Measurements from ENCODE around the gene RBM44.
"Not testable (repeated sequence)": the region's sequence is repeated elsewhere in the genome, so short reads cannot be mapped to it uniquely, and the experiment has no call there.

The RBM44 gene, protein sequence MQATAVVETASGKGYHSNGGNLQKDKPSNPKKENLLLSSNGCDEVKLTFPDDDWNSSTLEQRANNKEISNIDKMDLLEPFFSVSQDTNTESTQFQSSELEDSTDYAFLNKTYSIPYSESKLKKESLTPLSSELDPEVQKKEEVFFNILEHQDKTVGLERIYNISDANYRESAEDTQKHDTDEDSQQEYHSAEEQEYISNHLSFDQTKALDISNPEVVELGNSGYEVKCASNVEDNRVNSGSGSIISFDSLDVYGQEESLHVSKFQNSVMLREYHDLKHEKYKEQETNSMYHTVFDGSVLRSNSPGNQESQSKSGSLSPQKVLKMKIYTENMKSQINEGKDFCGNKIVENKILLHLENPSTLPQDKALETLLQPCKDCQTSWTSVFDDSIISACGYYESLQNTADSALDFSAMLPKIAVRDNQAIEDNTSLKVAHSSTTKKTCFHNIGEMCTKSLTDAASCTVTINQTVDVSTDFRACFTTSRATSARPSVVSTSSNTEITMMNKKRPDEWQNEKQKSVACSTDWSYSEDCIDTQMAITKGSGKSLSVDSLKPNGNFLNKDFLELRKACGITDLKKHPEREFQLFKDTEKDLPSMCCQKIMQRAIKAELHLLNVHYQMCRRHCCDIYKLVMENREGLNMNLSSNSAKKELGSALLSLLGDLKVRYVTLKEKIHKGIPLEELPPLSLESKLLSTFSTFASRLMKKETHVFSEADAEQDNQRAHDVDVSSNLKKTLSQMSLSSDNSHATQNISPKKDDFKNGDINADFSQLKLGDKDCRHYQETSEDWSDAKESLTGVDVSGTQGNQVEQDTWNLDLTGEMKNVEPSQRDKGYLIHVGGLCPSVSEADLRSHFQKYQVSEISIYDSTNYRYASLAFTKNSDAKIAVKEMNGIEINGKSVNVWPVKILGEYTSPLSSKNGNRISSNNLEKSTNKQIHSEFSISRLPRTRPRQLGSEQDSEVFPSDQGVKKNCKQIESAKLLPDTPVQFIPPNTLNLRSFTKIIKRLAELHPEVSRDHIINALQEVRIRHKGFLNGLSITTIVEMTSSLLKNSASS

DNA sequence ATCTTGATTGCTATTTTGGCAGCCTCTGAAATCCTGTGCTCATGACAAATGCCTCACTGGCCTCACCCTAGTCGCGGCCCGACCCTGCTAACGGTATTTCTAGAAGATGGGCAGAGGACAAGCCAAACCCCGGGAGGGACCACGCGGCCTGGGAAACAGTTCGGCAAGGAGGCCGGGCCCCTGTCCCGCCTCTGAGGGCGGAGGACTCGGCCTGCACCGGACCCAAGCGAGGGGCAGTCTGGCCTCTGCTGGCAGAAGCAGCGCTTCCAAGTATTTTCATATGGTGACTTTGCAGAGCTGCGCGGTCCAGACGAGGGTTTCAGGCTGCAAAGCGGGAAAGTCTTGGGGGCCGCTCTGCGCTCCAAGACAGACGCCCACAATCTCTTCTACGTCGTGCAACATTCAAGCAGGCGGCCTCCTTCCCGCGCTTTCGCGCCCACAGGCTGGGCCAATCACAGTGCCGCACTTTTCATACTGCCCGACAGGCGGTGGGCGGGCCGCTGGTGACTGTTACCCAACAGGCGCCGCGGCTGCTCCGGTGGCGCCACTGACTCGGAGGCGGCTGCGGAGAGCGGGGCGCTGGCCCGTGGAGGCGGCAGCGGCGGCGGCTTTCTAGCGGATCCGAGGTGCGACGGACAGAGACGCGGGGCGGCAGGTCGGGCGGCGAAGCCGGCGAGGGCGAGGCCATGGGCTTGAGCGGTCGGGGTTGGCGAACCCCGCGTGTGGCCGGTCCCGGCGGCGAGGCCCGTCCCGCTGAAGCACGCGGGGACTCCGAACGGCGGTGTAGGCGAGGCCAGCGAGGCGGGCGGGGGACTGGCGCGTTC lies at the start of gene RBM44:
Gene RBM44, plus strand, starts transcription at position 544 of the 824 bp plus-strand sequence. CDS start 14,831 bp downstream, outside the sequence.
- no peak for DNase-seq

DNA sequence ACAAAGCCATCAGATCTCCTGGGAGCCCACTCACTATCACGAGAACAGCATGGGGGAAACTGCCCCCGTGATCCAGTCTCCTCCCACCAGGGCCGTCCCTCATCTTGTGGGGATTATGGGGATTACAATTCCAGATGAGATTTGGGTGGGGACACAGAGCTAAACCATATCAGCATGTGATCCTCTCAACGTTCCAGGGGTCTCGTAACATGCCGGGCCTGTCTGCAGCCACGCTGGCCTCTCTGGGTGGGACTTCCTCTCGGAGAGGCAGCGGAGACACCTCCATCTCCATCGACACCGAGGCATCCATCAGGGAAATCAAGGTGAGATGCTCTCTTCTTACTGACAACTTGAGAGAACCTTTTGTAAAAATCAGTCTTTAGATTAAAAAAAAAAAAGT lies 49.6 kb upstream of the RBM44 start:
- DNase-seq = no peak

DNA sequence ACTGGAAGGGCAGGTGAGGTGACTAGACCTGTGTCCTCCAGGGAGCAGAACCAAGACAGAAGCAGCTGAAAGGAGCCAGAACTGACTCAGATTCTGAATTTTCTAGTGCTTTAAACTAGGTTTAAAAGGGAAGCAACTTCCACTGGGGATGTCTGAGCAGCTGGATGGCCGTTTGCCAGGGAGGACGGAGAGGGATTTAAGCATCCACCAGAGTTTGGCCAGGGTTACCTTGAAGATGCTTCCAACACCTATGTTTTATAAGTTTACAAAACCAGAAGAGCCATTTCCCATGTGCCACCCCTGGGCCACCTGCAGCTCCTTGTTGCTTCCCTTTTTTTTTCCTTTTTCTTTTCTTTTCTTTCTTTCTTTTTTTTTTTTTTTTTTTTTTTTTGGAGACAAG lies 48.6 kb upstream of the RBM44 start:
- DNase-seq = no peak

DNA sequence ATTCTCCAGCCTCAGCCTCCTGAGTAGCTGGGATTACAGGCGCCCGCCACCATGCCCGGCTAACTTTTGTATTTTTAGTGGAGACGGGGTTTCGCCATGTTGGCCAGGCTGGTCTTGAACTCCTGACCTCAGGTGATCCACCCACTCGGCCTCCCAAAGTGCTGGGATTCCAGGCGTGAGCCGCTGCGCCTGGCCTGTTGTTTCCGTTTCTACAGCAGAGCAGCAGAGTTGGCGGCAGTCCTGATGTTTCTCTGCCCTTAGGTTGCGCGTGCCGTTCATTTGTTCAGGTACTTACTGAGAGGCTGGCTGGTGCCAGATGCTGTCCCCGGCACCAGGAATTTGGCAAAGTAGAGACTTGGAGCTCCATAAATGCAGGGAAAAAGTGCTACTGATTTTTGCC lies 48.1 kb upstream of the RBM44 start:
- not testable (repeated sequence) for DNase-seq

DNA sequence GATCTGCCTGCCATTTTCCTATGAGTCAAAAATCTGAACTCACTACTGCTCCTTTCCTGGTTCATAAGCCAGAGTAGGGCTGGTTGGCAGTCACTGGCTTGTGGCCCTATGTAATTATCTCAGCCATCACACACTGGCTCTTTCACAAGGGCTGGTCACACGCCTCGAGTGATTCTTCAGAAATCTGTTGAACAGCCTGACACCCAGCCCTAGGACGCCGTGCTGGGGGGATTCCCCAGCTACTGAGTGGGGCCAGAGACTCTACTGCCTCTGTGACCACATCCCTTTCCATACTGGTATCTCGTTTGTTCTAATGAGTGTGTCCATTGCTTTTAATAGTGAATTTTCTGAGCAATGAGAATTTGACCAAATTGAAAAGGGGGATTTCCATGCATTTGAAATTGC lies 45.8 kb upstream of the RBM44 start:
- no peak for DNase-seq

DNA sequence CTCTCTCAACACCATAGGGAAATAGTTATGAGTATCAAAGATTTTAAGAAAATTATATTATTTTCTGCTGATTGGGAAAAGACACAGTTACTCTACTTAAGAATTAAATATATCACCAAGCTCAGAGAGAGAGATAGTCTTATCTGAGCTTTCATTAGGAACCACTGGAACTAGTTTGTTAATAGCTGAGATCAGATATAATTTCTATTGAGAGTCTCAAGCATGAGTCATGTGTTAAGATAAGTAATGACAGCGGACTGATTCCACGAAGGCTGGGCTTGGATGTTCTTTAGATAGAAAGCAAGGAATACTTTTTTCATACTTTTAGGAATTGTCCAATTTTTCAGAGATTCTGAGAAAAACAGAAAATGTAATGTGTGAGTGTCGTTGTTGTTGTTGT lies 44.4 kb upstream of the RBM44 start:
- no peak for DNase-seq

DNA sequence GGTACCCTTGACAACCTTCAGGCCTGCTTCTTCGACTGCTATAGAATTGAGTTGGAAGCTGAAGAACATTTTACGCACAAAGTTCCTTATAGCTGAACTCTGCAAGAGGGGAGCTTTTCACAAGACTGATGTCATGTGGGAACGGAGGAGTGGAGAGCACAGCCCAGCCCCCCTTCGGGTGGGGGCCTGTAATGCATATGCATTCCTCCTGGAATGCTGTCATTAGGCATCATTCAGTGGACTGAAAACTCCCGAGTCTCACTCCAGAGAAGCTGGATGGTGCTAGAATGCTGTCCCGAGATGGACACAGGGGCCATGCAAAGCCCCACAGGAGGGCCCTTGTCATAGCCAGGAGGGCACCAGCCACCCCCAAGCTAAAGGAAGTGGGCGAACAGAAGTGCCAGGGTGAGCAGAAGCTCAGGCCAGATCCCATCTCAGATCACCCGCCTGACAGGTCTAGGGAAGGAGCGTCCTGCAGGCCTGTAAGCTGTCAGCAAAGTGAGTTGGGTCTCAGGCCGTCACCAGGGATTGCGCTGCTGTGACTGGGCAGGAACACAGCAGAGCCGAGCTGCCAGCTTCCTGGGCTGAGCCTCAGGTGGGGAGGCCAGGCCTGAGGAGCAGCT lies 43.8 kb upstream of the RBM44 start:
- no peak for DNase-seq

DNA sequence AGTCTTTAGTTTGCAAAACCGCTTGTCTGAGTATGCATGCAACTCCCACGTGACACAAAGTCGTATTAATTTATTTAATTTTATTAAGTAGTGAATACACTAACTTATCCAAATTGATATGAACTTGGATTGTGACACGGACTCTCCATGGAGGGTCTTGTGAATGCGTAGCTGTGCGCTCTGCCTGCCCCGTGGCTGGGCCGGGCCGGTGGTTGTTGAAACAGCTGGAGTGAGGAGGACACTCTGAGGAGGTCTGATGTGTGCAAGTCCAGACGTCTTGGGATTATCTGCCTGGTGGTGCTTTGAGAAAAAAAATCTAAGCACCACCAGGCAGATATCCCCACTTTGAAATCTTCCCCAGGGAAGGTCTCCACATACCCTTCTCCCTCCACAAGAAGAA lies 41.0 kb upstream of the RBM44 start:
- DNase-seq = no peak

DNA sequence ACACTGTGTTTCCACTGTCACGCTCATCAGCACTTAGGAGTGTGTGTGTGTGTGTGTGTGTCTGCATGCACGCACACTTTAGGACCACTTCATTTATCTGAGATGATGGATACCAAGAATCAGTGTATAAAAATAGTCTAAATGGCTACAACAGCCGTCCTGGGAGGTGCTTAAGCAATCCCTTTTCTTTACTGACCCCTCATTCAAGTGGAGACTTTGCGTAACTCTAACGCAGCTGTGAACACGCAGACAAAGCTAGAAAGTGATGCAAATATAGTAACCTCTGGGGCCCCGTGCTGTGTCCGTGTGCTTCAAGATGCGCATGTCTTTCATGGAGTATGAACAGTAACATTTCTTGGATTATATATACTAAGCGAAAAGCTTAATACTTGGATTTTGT lies 40.4 kb upstream of the RBM44 start:
- DNase-seq = no peak

DNA sequence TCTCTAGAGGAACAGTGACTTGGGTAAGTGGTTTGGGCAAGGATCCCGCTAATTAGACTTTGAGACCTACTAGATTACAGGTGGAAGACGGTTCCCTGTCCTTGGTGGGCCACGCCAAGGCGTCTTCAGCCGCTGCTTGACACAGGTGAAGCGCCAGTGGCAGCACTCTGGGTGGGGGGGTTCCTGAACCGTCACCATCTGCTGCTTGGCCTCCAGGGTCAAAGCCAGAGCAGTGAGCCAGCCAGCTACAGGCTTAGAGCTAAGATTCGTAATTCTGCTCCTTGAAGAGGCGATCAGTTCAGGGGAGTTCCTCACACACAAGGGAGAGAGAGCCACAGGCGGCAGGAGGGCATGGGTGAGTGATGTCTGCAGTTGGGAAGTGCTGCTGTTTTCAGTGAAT lies 39.4 kb upstream of the RBM44 start:
- no peak for DNase-seq

DNA sequence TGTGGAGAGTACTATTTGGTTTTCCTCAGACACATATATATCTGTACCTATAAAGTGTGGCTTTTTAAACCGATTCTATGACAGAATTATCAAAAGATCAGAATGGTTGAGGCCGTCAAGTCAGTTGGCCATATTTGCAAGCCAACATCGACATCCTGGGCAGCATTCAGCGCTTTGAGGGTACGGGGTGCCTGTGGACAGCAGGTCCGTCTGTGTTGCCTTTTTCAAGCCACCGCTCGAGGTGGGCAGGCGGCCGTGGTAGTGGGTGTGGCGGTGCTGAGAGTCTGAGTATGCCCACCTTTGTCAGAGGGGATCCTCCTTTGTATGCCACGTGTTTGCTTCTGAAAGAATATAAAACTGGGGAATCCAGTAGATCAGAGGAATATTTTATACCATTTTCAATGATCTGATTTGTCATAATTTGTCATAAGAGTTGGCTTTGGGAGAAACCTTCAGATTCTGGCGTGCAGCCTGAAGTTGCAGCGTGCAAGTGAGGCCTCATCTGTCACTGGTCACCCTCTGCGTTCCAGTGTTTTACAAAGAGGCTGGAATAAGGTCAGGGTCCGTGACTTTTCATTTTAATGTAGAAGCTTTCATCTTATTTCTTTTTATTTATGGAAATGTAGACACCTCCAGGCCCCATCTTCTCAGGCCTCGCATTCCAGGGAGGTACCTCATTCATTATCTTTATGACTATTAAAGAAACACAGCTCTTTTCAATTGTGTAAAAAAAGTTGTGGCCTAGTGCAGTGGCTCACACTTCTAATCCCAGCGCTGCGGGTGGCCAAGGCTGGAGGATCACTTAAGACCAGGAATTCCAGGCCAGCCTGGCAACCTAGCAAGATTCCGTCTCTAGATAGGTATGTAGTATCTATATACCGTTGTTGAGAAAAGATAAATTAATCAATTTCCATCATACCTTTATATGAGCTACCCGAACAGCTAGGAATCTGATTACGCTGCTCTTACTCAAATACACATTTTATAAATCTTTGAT lies 37.8 kb upstream of the RBM44 start:
- DNase-seq = no peak

DNA sequence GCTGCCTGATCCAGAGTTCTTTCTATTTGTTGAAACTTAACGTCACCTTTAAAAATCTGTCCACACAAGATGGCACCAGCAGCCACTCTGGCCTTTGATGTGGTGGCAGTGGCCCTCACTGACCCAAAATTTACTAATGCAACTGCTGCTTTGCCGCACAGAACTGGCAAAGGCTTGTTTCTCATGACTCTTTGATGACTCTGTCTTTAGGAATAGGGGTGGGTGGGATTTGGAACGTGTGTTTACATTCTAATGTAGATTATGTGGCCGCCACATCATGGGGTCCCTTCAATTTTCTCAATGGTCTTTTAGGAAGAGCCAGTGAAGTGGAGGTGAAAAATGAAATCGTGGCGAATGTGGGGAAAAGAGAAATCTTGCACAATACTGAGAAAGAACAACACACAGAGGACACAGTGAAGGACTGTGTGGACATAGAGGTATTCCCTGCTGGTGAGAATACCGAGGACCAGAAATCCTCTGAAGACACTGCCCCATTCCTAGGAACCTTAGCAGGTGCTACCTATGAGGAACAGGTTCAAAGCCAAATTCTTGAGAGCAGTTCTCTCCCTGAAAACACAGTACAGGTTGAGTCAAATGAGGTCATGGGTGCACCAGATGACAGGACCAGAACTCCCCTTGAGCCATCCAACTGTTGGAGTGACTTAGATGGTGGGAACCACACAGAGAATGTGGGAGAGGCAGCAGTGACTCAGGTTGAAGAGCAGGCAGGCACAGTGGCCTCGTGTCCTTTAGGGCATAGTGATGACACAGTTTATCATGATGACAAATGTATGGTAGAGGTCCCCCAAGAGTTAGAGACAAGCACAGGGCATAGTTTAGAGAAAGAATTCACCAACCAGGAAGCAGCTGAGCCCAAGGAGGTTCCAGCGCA lies 36.0 kb upstream of the RBM44 start:
- not testable (repeated sequence) for DNase-seq

DNA sequence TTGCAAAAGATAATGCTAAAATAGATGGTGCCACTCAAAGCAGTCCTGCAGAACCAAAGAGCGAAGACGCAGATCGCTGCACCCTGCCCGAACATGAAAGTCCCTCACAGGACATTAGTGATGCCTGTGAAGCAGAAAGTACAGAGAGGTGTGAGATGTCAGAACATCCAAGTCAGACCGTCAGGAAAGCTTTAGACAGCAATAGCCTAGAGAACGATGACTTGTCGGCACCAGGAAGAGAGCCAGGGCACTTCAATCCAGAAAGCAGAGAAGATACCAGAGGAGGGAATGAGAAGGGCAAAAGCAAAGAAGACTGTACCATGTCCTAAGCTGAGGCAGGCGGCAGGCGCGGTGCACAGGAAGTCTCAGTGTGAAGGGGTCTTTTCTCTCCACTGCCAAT lies 34.8 kb upstream of the RBM44 start:
- no peak for DNase-seq

DNA sequence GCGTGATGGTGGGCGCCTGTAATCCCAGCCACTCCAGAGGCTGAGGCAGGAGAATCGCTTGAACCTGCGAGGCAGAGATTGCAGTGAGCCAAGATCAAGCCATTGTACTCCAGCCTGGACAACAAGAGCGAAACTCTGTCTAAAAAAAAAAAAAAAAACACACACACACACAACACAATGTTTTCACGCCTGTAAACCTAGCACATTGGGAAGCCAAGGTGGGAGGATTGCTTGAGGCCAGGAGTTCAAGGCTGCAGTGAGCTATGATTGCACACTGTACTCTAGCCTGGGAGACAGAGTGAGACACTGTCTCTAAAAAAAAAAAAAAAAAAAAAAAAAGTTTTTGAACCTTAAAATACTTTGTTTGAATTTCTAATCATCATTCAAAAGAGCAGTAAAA lies 33.5 kb upstream of the RBM44 start:
- not testable (repeated sequence) for DNase-seq

DNA sequence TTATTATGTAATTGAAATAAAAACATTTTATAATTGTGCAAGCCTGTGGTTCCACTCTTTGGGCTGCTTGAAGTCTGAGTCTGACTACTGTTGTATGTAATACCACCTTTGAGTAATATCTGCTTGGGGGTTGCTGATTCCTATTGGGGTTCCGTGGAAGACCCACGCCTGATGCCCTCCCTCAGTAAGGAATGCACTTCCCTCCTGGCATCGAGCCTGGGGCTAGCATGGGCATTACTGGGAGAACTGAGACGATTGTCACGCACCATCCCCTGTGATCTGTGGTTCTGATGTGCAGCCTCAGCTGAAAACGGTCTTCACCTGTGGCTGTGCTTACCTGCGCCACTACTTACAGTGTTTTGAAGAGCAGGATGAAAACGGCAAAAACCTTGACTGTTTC lies 32.7 kb upstream of the RBM44 start:
- no peak for DNase-seq

DNA sequence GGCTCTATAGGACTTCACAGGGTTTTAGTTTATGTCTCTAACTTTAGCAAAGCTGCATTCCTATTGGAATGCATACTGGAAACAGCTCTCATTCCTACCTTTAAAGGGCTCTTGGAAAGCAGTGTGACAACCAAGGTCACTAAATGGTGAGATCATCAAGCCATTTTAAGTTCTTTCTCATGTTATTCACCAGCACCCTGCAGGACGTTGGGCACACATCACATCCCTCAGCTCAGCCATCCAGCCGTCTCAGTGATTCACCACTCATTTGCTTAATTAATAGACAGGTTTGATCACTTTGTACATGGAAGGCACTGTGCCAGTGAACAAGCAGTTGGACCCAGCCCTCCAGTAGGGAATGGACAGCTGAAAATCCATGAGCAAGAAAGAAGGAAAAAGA lies 32.2 kb upstream of the RBM44 start:
- DNase-seq = no peak

DNA sequence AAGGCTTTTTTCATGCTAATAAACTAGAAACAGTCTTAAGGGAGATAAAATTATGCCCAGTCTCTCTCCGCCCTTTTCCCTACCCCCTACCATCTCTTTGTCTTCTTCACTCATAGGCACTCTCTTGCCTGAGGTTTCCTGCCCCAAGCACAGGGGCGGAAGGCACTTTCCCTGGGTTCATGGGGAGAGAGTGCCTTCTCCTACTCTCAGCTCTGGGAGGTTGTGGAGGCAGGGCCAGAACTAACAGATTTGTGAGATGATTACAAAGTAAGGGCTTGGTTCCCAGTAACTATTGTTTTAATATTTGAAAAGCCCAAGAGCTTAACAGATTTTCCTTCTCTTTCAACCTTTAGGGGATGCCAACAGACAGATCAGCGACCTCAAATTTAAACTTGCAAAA lies 26.1 kb upstream of the RBM44 start:
- no peak for DNase-seq

DNA sequence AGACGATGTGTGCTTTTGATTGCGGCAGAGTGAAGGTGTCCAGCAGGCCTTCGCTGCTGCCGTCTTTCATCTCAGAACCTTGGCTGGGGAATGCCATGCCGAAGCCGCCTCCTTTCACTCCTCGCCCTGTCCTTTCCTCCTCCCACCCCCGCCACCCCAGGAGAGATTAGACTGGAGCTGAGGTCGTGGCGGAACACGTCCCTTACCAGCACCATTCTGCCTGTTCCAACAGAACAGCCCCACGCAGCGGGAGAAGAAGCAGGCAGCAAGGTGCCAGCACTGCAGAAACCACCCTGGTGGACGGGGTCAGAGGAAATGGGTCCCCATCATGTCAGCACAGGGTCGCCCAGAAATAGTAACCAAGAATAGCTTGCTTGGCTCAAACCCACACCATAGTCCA lies 24.8 kb upstream of the RBM44 start:
- DNase-seq = no peak

DNA sequence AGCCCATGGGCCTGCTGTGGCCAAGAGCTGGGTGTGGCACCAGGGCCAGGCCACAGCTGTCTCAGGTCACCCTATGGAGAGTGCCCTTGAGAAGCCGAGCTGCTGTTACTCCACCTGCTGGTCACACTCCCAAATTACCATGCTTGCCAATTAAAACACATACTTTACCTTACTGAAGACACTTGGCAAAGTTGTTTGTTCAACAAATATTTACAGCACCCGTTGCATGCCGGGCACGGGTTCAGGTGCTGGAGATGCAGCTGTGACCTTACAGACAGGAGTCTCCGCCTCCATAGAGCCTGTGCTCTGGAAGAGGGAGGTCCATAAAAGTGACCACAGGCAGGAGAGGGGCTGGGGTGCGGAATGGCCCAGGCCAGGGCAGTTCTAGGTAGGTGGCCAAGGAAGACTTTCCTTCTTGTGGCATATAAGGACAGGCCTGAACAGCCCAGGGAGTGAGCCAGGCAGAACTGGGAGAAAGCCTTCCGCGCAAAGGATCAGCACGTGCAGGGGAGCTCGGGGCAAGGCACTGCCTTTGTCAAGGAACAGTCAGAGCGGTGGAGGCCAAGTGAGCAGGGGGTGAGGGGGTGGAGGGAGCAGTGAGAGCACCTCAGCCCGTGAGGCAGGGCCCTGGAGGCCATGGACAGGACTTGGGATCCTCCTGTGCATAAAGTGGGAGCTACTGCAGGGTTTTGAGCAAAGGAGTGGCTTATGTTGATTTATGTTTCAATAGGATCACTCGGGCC lies 23.6 kb upstream of the RBM44 start:
- DNase-seq = peak; percentile 45

Data from left hindlimb (tissue), 1 donor.